Hematopoietic multipotent progenitor cell treated with erythropoietin and hydrocortisone succinate and interleukin-3 and kit ligand, for 17 days (in vitro differentiated cells): ENCODE data around the gene LMX1A.

Source experiments
- DNase-seq: peaks from one replicate; pipeline ENCODE4 v3.0.0-alpha.2; 2015; ENCODE audit warnings: low spot score

LMX1A gene

GRCh38 chr1:165265196-165265838, 91.2 kb downstream of the LMX1A start:
- no peak for DNase-seq

DNA sequence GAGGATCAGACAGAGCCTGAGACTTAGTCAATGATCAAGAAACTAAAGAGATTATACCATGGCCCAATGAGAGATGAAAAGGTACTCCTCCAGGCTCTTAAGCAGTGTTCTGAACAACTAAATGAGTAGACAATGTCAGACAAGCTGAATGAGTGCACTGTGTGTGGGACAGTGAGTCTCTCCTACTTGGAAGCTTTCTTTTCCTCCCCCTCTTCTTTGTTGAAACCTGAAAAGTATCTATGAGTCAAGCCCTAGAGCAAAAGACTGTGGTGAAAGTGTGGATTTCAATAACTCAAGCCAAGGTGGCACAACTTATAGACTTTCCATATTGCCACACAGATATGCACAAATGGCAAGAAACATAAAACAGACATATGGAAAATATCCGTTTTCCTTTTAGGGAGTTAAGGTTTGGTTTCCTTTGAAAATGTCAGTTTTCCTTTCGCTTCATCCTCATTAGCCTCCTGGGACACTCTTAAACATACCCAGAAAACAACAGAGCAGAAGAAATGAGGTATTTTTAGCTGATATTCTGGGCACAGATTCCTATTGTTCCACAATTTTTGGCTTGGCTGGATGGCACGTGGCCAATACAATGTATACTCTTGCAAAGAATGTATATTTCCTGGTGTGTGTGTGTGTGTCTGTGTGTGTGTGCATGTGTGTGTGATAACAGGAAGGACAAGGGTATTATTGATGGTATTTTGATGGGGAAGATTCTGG, 96.6 kb downstream of the LMX1A start:
- DNase-seq = no peak

DNA sequence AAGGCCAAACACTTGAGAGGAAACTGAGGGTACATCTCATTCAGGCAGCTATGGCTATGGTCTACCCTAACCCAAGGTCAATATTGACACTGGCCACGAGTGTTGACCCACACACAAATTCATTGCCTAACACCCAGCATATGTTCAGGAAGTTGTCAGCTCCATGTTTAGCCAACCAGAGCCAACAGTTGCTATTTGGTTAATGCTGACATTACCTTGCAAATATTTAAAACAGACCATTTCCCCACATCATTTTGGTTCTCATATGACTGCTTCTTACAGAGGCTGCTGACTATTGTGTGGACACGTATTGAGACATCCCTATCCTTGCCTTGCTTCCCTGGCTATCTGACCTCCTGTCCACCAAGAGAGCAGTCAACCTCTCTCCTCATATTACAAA, 97.3 kb downstream of the LMX1A start:
- no peak for DNase-seq

- DNase-seq = peak; percentile 66
These were observed 98.5 kb downstream of the LMX1A start for GRCh38 chr1:165257969-165258459.

DNA sequence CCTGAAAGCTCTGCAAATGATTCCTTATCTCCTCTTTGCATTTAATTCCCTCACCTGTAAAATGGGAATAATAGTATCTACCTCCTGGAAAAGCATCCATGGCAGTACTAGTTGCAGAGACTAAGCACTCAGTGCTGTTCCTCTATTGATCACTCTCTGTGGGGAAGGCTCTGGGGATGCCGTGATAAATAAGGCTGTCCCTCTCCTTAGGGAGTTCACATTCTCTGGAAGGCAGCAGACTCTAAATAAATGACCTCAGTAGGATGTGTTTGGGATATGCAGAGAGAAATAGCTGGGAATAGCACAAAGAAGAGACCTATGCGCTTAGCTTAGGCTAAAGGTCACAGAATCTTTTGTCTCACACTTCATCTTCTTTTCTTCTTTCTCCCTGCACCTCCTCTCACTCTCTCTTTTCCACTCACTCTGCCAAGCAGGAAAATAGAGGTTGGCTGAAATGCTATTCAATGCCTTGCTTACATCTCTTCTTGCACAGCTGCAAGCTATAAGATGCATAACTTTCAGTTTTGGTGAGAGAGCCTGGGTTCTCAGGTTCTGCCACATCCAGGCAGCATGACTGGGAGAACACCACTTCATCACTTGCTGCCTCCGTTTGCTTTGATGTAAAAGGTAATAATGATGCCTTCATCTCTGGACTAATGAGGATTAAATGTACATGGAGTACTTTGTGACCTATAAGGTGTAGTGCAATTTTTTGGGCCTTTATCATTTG, 101.5 kb downstream of the LMX1A start:
- no peak for DNase-seq

- no peak for DNase-seq
These were observed 102.1 kb downstream of the LMX1A start for GRCh38 chr1:165254376-165254775.

DNA sequence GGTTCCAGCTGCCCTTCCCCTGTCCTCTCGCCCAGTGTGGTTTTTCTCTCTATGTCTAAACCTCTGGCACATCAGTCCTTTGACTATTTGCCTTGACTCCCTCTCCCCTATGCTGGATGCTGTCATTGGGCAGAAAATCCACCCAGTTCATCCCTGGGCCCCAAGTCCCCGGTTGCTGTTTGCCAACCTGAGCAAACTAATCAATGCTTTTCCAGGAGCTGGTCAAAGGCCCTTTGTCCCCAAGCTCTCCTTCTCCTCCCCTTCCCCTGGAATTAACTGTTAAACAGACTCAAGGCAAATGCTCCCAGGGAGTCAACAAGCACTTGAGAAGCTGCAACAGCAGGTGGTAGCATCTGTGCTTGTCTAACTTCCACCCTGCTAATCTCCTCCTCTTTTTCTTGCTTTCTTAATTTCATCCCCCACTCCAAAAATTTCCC, 102.7 kb downstream of the LMX1A start:
- DNase-seq = no peak

DNA sequence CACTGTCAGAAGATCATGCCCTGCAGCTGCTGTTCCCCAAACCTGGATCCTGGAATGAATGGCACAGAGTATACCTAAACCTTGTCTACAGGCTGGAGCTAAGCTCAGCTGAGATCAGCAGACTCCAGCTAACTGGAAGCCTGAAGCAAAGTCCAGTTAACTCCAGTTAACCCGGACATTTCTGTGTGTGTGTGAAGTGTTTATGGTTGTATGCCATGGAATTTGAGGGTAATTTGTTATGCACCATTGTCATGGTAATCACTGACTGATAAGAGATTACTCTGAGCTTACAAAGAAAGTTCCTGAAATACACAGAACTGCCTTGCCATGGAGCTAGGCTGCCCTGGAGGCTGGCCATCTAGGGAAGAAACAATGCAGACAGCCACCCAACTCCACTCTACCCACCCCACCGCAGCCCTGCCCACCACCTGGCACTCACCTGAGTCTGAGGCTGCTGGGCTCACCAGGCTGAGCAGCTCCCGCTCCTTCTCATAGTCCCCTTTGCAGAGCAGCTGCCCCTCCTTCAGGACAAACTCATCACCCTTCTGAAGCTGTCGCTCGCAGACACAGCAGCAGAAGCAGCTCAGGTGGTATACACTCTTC, 107.4 kb downstream of the LMX1A start:
- no peak for DNase-seq

- DNase-seq = no peak
These were observed 114.6 kb downstream of the LMX1A start for GRCh38 chr1:165241952-165242351.

DNA sequence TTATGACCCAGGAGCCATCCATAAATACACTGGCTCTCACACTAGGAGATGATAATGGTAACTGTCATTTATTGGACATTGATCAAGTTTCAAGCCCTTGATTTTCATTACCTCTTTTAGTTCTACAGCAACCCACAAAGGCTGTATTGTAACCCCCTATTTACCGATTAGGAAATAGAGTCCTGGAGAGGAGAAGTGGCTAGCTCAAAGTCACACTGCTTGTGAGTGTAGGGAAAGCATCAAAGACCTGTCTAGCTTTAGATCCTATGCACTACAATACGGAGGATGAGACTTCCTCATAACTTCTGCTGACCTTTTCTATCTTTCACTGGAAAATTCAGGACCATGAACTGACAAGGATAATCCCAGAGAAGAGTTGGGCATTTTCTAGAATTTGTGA, 115.2 kb downstream of the LMX1A start:
- no peak for DNase-seq

DNA sequence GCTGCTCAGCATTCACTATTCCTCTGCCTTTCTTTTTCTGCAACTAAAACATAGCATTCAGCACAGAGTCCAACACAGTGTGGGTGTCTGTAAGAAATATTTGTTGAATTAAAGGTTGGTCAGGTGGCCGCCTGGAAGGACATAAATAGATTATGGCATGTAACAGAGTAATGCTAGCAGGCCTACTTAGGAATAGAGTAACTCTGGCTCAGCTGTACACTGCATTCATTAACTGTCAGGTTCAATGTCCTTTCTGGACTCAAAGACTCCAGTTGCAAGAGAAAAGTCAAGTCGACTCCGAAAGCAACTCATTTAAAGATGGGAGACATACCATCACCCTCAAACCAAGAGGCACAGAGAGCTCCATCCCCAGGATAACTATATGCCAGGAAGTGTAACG, 116.0 kb downstream of the LMX1A start:
- no peak for DNase-seq

- no peak for DNase-seq
These were observed 116.6 kb downstream of the LMX1A start for GRCh38 chr1:165239873-165240272.

DNA sequence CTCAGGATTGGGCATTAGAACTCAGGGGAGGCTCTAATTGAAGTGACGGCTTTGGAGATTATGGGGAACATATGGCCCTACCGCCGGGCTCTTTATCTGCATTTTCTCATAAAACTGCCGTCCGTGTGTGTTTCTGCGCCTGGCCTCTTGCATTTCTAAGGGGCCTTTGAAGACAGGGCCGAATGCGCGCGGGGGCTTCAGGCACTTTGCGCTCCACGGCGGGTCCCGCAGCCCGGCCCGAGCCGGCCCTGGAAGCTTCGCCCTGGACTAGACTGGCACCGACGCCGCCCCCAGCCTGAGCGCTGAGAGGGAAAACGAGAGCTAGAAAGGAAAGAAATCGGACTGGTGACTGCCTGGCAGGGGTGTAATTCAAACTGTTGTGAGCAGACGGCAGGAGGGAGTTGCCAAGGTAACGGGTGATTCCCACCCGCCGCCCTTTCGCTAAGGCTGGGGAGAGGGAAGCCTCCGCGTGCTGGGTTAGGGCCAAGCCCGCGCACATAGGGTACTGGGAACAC, 120.7 kb downstream of the LMX1A start:
- no peak for DNase-seq

GRCh38 chr1:165235155-165235776, 121.2 kb downstream of the LMX1A start:
- DNase-seq = no peak

DNA sequence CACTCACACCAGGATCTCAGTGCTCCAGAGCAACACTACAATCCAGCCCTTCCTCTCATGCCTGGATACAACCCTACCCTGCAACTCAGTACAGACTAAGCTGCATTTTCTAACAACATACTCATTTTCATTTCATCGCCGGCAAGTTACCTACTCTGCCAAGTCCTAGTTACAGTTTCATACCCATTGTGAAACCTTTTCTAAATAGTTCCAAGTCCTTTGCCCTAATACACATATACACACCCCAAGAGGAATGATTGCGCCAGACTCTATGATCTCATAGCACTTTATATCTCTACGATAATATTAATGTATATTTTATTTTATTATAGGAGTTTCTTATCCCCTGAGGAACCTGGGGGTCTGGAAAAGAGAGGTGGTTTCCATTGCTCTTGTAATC, 122.4 kb downstream of the LMX1A start:
- DNase-seq = no peak

- no peak for DNase-seq
These were observed 127.8 kb downstream of the LMX1A start for GRCh38 chr1:165228676-165229075.

DNA sequence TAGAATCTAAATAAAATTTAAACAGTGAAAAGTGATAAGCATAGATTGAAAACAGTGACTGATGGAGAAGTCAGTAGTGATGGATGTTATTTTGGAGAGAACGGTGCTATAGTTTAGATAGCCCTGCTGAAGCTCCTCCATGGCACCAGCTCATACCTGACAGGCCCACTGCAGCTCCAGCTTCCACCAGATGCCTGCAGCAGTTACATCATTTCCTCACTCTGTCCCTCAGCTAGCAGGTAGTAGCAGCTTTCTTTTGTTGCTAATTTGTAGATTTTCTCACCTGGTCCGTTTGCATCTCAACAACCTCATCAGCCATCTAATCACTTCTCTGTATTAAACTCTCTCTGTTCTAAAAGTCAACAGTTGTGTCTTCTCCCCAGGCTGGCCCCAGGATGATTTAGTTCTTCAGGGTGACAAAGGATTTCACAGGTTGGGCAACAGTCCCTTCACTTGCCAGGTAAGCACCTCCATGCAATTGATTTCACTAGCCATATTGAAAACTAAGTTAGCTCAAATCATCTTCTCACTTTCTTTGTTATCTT, 128.3 kb downstream of the LMX1A start:
- DNase-seq = no peak

DNA sequence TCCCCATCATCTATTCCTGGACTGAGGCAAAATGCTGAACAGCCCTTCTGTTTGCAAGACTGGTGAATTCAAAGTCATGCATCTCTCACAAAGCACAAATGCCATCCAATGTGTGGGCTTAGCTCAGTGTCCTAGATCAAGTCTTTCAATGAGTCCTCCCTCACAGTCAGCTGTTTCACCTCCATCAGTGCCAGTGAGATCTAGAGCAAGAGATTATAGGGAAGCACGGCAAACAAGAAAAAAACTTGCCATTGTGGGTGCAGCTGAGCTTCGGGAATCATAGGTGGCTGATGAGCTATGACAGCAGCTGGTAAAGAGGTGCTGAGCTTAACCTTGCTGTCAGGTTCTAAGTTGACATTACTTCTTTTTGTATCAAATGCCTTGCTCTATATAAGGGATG, 130.2 kb downstream of the LMX1A start:
- no peak for DNase-seq

- no peak for DNase-seq
These were observed 130.9 kb downstream of the LMX1A start for GRCh38 chr1:165225650-165226049.

GRCh38 chr1:165225062-165225461, 131.5 kb downstream of the LMX1A start:
- DNase-seq = no peak

DNA sequence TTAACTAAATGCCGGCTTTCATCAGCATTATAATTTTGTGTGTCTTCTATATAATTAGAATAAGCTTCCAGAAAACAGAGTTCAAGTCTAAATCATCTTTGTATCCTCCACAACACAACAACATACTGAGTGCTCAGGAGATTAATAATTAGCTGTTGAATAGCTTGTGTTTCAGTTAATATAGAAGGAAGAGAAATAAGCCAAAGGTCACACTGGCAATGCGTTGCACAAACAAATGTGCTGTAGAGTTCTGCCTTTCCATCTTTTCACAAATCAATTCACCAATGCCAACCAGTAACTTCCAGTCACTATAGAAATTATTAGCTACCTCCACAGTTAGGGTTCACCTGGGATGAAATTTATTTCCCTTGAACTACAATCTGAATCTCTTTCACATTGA, 132.0 kb downstream of the LMX1A start:
- no peak for DNase-seq

- DNase-seq = no peak
These were observed 133.9 kb downstream of the LMX1A start for GRCh38 chr1:165222580-165222979.
